Activated CD4-positive, alpha-beta T cell treated with anti-CD3 and anti-CD28 coated beads, Interleukin-2, amount 10 ng/mL, durations not matched to agents 24 days and 14 days (primary cell): Measurements from ENCODE around the gene PDE3B. TPM values are rescaled to one million over a fixed set of nuclear protein-coding genes. Genes with fewer than 3 reads are reported as not detected.
A peak's percentile ranks its signal among the peaks of the same experiment; 100 is the strongest.
"Not testable (repeated sequence)": the region's sequence is repeated elsewhere in the genome, so short reads cannot be mapped to it uniquely, and the experiment has no call there.

Experiments
- DNase-seq: peaks from one replicate; pipeline ENCODE4 v3.0.0; 2022
- H3K27ac Mint-ChIP-seq: one replicate; pipeline ENCODE4 v1.8.0; 2022; ENCODE audit warnings: mild to moderate bottlenecking, mixed read lengths
- H3K27me3 Mint-ChIP-seq: one replicate; pipeline ENCODE4 v1.8.0; 2022; ENCODE audit warnings: mixed read lengths
- H3K36me3 Mint-ChIP-seq: one replicate; pipeline ENCODE4 v1.8.0; 2022; ENCODE audit warnings: low read depth, mild to moderate bottlenecking, mixed read lengths
- H3K4me1 Mint-ChIP-seq: one replicate; pipeline ENCODE4 v1.8.0; 2021; ENCODE audit warnings: mixed read lengths
- H3K4me3 Mint-ChIP-seq: one replicate; pipeline ENCODE4 v1.8.0; 2022; ENCODE audit warnings: mild to moderate bottlenecking, moderate library complexity, mixed read lengths
- H3K9me3 Mint-ChIP-seq: one replicate; pipeline ENCODE4 v1.8.0; 2021; ENCODE audit warnings: mixed read lengths
- intact Hi-C: fragments of 100-400 bp; cut with micrococcal nuclease; formaldehyde crosslinking; loops from one replicate; pipeline ENCODE4 v1.15.1; 2023
- total RNA-seq: library from RNA; stranded (reverse); gene quantifications from 2 replicates; pipeline ENCODE4 v1.2.3, GENCODE V29; 2022

Gene PDE3B
- total RNA-seq, result 49.3 and 52.8 TPM in 2 replicates

DNA sequence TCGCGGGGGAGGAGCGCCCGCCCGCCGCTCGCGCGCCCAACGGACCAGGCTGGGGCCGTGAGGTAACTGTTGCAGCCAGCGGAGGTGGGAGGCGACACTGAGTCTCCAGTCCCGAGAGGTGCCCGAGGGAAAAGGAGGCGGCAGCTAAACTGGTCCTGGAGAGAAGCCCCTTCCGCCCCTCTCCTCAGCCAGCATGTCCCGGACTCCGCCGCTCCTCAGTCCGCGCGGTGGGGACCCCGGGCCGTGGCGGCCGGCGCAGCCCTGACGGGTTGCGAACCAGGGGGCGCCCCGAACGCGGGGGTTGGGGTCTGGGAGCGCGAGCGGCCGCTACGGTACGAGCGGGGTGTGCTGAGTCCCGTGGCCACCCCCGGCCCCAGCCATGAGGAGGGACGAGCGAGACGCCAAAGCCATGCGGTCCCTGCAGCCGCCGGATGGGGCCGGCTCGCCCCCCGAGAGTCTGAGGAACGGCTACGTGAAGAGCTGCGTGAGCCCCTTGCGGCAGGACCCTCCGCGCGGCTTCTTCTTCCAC is at the start of gene PDE3B:
TSS of gene PDE3B (plus strand) at position 108 of the 529 bp plus-strand sequence. CDS start at position 380, 272 bp downstream.
- Mint-ChIP-seq H3K27ac (peak within 1 kb of the TSS; percentile 94), H3K36me3 (peaks cover 45% of the 10 kb centered on the region), H3K27me3 (no peaks in the 10 kb centered on the region), H3K4me3 (peak within 1 kb of the TSS; percentile 83), H3K4me1 (peaks cover 31% of the 10 kb centered on the region), H3K9me3 (no peaks in the 10 kb centered on the region)
- peak; percentile 93 for DNase-seq
- intact Hi-C loops, result loop anchor here (2.0 to 10.0 kb wide), 2 partner anchors 107 to 309 kb away; no protein-coding TSS in a partner anchor

DNA sequence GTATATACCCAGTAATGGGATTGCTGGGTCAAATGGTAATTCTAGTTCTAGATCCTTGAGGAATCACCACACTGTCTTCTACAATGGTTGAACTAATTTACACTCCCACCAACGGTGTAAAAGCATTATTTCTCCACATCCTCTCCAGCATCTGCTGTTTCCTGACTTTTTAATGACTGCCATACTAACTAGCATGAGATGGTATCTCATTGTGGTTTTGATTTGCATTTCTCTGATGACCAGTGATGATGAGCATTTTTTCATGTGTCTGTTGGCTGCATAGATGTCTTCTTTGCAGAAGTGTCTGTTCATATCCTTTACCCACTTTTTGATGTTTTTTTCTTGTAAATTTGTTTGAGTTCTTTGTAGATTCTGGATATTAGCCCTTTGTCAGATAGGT is 48.3 kb upstream of the PDE3B start:
- Mint-ChIP-seq H3K4me1 (peaks cover 31% of the 10 kb centered on the region), H3K36me3 (peaks cover 81% of the 10 kb centered on the region), H3K9me3 (peaks cover 48% of the 10 kb centered on the region)
- intact Hi-C loops, DNase-seq, H3K27ac Mint-ChIP-seq, H3K27me3 Mint-ChIP-seq, H3K4me3 Mint-ChIP-seq: not testable (repeated sequence)

DNA sequence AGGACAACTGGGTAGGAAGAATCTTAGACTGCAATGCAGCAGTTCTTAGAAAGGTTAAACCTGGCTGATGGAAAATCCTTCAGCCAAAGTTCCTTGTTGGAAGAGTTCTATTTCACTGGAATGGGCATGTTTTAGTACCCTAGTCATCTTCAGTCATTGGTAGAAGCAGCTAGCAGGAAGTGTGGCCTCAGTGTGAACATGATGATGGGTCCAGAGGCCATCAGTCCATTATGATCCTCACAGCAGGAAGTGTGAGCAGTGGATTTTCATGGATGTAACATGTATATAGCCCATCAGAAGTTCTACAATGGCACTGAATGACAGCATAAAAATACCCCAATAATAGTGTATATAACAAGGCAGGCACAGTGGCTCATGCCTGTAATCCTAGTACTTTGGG is 35.9 kb upstream of the PDE3B start:
- peaks cover 17% of the 10 kb centered on the region for H3K4me1 Mint-ChIP-seq
- intact Hi-C loops, result no loop called here
- no peak overlapping the region for H3K27ac Mint-ChIP-seq
- H3K4me3 Mint-ChIP-seq, result no peak overlapping the region
- no peak for DNase-seq
- no peaks in the 10 kb centered on the region for H3K27me3 Mint-ChIP-seq
- peaks cover 80% of the 10 kb centered on the region for H3K36me3 Mint-ChIP-seq
- peaks cover 11% of the 10 kb centered on the region for H3K9me3 Mint-ChIP-seq

DNA sequence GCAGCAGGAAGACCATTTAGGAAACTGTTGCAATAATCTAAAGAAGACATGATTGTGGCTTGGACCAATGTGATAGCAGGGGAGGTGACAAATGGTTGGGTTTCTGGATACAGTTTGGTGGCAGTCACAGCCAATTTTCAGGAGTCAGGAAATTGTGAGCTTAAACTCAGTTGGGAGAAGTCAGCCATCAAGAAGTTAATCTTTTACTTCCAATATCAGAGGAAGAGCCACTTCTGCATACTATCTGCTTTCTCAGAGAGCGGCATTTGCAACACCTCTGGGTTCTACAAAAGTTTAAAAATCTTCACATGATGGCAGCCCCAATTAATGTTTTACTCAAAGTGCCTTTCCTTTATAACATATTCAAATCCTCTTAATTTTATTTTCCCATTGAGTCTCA is 33.7 kb upstream of the PDE3B start:
- Mint-ChIP-seq H3K36me3 (peaks cover 74% of the 10 kb centered on the region), H3K9me3 (peaks cover 8% of the 10 kb centered on the region), H3K27me3 (no peaks in the 10 kb centered on the region), H3K4me3 (no peak overlapping the region), H3K4me1 (peaks cover 26% of the 10 kb centered on the region), H3K27ac (no peak overlapping the region)
- intact Hi-C loops, result loop anchor here (2.0 kb wide), 1 partner anchor 31 kb away; no protein-coding TSS in a partner anchor
- no peak for DNase-seq

DNA sequence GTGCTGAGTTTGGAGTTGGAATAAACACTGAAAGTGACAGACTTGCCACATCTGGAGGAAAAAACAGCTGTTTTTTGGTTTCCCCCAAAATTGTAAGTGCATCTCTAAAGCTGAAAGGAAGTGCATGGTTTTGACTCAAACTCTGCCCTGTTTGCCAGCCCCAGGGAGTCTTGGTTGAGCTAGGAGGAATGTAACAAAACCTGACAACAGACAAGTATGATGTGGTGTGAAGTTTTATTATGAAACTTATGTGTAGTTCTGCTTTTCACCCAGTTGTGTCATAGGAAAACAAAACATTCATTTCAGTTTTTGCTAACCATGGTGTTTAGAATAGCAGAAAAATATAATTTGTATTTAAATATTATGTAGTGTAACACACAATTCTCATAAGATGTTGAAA is 31.7 kb upstream of the PDE3B start:
- H3K36me3 Mint-ChIP-seq, result peaks cover 70% of the 10 kb centered on the region

DNA sequence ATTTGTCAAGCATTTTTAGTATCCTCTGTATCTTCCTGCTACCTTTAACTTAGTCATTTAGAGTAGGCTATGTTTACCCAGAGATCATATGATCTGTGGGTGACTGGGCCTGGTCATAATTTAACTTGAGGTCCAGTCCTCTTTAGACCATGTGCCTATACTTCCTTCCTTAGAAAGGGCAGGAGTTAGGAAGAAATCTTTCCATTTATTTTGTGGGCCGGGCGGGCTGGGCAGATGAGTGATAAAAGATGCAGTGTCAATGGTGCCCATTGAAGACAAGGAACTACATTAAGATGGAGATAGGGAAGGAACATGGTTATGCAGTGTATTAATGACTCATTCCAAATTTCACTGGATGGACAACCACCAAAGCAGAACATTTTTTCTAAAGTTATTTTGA is 30.9 kb upstream of the PDE3B start:
- Mint-ChIP-seq H3K9me3 (peaks cover 4% of the 10 kb centered on the region), H3K4me1 (peaks cover 29% of the 10 kb centered on the region), H3K27ac (peak overlapping the region; percentile 14), H3K27me3 (no peaks in the 10 kb centered on the region), H3K36me3 (peaks cover 65% of the 10 kb centered on the region), H3K4me3 (no peak overlapping the region)
- intact Hi-C loops, result no loop called here
- DNase-seq, result no peak

More for the DNA sequence above, 31.7 kb upstream of the PDE3B start:
- intact Hi-C loops, result loop anchor here (2.0 kb wide), 1 partner anchor 33 kb away; no protein-coding TSS in a partner anchor
- no peak overlapping the region for H3K4me3 Mint-ChIP-seq
- H3K9me3 Mint-ChIP-seq, result peaks cover 8% of the 10 kb centered on the region
- H3K27ac Mint-ChIP-seq, result peak overlapping the region; percentile 79
- peaks cover 31% of the 10 kb centered on the region for H3K4me1 Mint-ChIP-seq
- DNase-seq, result no peak
- H3K27me3 Mint-ChIP-seq, result no peaks in the 10 kb centered on the region

DNA sequence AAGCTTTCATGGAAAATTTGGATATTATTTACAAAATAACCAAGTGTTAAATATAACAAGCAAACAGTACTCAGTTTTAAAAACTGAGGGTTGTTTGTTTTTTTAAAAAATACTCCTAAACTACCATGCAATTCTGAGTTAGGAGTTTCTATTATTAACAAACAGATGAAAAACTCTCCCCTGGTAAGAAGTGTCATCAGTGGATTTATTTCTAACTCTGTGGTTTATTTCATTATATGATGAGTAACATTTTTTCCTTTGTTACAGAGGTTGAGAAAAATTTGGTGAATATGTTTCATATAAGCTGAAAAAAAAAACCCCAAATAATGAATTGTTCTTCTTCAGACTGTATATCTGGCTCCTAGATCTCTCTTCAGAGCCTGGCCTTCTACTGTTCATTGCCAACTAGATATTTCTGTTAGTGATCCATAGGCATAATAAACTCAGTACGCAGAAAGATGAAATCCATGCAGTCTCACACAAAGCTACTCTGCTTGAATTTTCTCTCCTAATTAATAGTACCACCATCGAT is 29.4 kb upstream of the PDE3B start:
- Mint-ChIP-seq H3K9me3 (peaks cover 3% of the 10 kb centered on the region), H3K27ac (no peak overlapping the region), H3K4me1 (peaks cover 31% of the 10 kb centered on the region), H3K36me3 (peaks cover 62% of the 10 kb centered on the region), H3K27me3 (no peaks in the 10 kb centered on the region), H3K4me3 (no peak overlapping the region)
- no peak for DNase-seq
- intact Hi-C loops, result no loop called here

DNA sequence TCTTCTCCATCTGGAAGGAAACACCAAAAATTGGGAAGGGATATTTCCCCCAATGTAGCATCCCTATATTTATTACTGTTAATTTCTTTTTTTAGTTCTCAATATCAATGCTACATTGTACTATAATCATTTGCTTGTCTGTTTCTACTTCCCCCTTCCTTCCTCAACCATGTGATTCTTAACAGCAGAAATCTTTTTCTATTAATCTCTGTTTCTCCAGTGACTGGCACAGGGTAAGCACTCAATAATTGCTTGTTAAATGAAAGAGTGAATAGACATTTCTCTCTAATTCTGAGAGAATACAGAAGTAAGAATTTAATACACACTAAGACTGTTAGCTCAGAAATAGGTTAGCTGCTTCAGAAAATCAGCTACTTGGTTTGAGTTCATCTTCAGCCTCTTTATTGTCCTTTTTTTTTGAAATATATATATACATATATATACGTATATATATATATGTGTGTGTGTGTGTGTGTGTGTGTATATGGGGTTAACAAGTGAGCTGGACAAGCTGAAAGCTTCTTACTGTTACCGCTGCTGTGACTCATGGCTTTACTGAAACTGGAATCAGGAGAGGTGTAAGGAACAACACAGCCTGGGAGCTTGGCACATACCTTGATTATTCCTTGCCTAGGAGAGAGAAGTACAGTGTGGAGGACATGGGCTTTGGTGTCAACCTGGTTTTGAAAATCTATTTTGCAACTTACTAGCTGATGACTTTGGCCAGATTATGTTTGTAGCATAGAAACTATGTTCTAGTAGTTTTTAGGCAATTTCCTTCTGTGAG is 26.2 kb upstream of the PDE3B start:
- no peak overlapping the region for H3K4me3 Mint-ChIP-seq
- DNase-seq, result peak; percentile 27
- H3K36me3 Mint-ChIP-seq, result peaks cover 43% of the 10 kb centered on the region
- peaks cover 26% of the 10 kb centered on the region for H3K4me1 Mint-ChIP-seq
- no peak overlapping the region for H3K27ac Mint-ChIP-seq
- intact Hi-C loops, result no loop called here
- H3K27me3 Mint-ChIP-seq, result no peaks in the 10 kb centered on the region
- no peaks in the 10 kb centered on the region for H3K9me3 Mint-ChIP-seq

DNA sequence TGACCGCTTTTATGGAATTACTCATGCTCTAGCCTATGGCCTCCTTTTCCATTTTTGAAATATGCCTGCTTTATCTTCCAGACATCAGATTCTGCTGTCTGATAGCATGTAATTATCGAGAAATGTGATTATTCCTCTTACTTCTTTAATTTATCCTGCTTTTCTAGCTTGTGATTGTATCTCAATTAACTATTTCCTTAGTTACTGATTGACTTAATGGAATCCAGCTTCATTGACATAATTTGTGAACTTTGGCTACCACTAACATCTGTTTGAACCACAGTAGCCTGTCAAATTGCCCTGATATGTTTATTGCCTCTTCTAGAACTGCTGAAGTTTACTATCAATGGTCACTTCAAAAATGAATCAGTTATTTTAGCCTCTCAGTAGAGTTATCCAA is 25.5 kb upstream of the PDE3B start:
- H3K9me3 Mint-ChIP-seq, result no peaks in the 10 kb centered on the region
- H3K27me3 Mint-ChIP-seq, result no peaks in the 10 kb centered on the region
- intact Hi-C loops, result no loop called here
- no peak overlapping the region for H3K27ac Mint-ChIP-seq
- H3K4me3 Mint-ChIP-seq, result no peak overlapping the region
- peaks cover 29% of the 10 kb centered on the region for H3K4me1 Mint-ChIP-seq
- peaks cover 46% of the 10 kb centered on the region for H3K36me3 Mint-ChIP-seq
- no peak for DNase-seq

DNA sequence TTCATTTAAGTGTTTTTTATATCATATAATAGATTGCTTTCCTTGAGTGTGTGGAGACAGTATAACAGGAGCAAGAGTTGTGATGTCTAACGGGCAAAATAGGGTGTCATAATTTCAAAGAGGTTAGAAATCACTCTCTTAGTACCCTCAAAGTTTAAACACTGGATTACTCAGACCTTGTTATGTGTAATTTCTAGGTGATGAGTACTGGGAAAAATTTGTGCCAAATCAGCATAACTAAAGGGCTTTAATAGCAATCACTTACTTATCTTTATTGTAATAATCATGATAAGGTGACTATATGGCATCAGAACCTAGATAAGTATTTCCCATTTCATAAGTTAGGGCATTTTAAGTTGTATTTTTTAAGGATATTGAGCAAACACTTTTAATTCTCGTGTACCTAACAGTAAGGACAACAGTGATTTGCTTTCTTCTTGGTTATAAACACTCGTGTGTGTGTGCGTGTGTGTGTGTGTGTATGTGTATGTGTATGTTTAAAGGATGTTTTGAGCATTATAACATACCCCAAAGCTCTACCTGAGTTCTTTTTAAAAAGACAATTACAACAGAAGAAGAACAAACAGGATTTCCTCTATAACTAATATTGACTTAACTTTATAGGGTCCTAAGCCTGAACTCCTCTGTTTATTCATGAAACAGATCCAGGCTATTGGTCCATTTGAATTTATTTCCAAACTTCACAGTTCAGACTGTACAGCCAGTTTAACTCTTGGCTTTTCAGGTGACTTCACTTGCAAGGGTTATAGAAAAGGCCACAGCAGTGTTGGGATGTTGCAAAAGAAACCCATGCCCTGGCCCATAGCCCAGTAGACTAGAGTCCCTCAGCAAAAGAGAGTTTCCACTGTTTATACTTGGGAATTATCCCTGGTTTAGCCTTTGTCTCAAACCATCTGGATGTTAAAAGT is 23.7 kb upstream of the PDE3B start:
- peak; percentile 40 for DNase-seq
- Mint-ChIP-seq H3K9me3 (no peaks in the 10 kb centered on the region), H3K4me3 (no peak overlapping the region), H3K27me3 (no peaks in the 10 kb centered on the region), H3K36me3 (peaks cover 55% of the 10 kb centered on the region), H3K27ac (no peak overlapping the region), H3K4me1 (peaks cover 30% of the 10 kb centered on the region)
- intact Hi-C loops, result no loop called here

DNA sequence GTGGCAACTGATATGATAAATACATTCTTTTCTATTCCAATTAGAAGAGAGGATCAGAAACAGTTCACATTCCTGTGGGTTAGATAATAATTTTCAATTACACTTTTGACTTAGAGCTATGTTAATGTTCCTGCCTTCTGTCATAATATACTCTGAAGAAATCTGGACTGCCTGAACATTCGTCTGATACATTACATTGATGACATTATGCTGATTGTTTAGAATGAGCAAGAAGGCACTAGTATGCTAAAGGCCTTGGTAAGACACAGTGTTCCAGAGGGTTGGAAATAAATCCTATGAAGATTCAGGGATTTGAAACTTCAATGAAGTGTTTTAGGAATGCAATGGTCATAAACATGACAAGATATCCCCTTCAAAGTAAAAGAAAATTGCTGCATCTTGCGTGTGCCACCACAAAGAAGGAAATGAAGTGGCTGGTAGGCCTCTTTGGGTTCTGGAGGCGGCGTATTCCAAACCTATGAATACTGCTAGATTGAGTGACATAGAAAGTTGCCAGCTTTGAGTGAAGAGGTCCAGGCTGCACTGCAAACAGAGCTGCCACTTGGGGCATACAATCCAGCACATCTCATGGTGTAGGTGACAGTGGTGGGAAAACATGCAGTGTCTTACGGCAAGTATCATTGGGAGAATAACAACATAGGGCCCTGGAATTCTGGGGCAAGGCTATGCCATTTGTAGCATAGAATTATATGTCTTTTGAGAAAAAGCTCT is 21.2 kb upstream of the PDE3B start:
- Mint-ChIP-seq H3K4me3 (no peak overlapping the region), H3K4me1 (peaks cover 41% of the 10 kb centered on the region), H3K9me3 (no peaks in the 10 kb centered on the region), H3K27me3 (no peaks in the 10 kb centered on the region), H3K36me3 (peaks cover 54% of the 10 kb centered on the region), H3K27ac (no peak overlapping the region)
- intact Hi-C loops, result no loop called here
- peak; percentile 53 for DNase-seq

DNA sequence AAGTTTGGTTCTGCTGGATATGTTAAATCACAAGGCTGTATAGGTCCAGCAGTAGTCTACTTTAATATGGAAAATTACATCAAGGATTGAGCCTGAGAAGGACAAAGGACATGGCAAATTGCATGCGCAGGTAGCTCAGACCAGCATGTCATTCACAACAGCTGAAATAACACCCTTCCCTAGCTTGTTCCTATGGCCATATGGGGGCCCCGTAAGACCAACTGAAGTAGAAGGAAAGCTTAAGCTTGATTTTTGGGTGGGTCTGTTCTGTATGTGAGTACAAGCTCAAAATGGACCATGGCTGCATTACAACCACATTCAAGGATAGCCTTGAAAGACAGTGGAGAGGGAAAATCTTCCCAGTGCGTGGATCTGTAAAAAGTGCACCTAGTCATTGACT is 20.6 kb upstream of the PDE3B start:
- Mint-ChIP-seq H3K27ac (no peak overlapping the region), H3K4me3 (no peak overlapping the region), H3K36me3 (peaks cover 54% of the 10 kb centered on the region), H3K27me3 (no peaks in the 10 kb centered on the region), H3K9me3 (peaks cover 3% of the 10 kb centered on the region), H3K4me1 (peaks cover 42% of the 10 kb centered on the region)
- peak; percentile 54 for DNase-seq
- intact Hi-C loops, result no loop called here

DNA sequence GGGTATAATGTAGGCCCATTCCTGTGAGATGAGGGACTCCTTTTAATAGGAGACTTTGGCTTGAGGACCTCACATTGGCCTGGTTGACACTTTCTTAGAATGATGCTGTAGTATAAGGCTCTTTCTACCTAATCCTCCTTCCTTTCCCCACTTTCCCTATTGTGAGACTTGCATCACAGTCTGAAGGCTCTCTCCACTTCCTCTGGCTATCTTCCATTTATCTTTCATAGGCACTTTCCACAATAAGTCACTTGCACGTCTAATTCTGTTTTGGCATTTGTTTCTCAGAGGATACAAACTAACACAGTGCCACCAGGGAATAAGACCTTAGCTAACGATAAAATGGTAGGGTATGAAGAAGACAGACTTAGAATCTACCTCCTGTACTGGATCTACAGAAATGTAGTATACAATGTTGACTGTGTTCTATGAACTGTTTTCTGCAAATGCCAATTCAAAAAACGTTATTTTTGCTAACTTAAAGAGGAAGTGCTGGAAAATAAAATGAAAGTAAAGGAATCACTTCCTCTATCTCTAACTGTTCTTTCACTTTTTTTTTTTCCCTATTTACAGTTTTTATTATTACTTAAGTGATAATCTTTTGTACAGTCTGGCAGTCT is 17.9 kb upstream of the PDE3B start:
- no peaks in the 10 kb centered on the region for H3K27me3 Mint-ChIP-seq
- no peak overlapping the region for H3K27ac Mint-ChIP-seq
- H3K4me3 Mint-ChIP-seq, result peak overlapping the region; percentile 1
- H3K36me3 Mint-ChIP-seq, result peaks cover 49% of the 10 kb centered on the region
- H3K9me3 Mint-ChIP-seq, result peaks cover 3% of the 10 kb centered on the region
- no peak for DNase-seq
- intact Hi-C loops, result no loop called here
- peaks cover 40% of the 10 kb centered on the region for H3K4me1 Mint-ChIP-seq
